ENCODE results near the gene PHLDA3. TPM values are rescaled to one million over a fixed set of nuclear protein-coding genes. Genes with fewer than 3 reads are reported as not detected.
"Not testable (repeated sequence)": the region's sequence is repeated elsewhere in the genome, so short reads cannot be mapped to it uniquely, and the experiment has no call there.

PHLDA3 gene
- polyA plus RNA-seq, 1 donor, result 9.6 TPM

- no peak for DNase-seq
Measured at GRCh38 chr1:201504799-201505502, 36.0 kb upstream of the PHLDA3 start.

DNA sequence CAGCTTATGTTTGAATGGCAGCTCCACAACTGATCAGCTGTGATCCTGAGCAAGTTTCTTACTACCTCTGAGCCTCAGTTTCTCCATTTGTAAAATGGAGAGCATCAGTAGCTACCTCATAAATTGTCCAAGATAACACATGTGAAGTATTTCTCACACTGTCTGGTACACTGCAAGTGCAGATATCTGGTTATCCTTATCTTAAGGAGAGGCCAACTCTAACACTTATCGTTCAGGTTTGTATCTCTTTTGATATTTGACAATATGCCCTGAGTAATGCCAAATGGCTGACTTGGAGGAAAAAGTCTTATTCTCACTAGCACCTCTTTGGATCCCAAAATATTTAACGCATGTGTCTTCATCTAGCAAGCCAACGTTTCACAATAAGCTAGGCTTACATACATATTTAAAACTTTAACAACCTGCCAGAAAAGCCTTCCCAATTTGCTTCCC lies 35.2 kb upstream of the PHLDA3 start:
- no peak for DNase-seq

DNA sequence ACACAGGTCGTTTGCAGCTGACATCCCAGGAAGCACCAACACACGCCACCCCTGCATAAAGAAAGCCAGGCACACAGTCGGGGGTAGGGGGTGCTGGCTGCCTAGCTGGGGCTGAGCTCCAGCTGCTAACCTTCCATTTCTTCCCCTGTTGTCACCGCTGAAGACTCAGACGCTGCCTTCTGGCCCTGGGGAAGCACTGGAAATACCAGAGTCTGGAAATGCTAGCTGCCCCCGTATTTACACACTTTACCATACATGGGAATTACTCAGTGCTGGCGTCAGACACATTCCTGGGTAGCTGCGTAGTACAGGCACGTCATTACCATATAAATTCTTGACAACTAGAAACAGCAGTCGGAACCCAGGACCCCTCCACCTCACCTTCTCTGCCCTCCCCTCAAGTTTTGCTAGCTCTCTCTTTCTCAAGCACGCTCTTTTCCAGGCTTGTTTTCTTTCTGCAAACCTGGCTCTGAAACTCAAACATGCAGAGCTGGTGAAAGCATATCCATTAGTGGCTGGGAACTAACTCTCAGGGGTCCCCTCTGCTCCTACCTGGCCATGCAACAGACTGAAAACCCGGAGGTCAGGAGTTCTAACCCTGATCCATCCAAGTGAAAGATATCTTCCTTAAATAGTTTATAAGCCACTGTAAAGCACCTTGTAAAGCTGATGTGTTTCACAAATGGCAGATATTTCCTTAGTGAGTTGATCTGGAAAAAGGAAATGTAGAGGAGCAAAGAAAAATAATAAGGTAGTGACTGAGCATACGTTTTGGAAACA lies 34.6 kb upstream of the PHLDA3 start:
- DNase-seq, result peak; percentile 91

DNA sequence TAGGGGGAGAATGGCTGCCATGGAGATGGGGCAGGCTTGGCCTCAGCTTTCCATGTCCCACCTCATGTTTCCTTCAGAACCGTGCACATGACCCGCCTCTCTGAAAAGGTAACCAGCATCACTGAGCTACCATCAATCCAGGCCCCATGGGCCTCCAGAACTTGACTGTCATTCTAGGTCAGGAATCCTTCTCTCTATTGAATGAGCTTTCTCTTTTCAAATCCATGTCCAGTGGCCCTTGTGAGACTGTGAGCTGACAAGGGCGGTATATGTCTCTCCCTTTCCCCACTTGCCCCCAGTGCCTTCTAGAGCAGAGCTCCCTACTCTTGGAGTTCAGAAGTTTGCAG lies 33.5 kb upstream of the PHLDA3 start:
- DNase-seq, result no peak

- DNase-seq, result no peak
Measured at GRCh38 chr1:201501812-201502510, 33.0 kb upstream of the PHLDA3 start.

DNA sequence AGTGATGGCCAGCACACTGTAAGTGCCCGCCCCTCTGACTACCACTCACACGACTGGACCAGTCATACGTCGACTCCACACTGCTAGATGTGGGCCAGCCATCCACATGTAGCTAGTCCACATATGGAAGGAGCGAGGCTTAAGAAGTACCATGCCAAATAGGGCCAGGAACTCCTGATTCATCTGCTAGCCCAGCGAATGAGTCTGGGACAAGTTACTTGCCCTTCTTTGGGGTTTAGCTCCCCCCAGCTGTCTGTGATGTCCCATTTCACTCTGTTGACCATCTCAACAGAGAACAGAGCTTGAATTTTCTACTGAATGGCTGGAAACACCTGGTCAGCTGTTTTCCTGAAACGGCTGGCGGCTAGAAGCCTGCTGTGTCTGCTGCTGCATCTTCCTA lies 32.2 kb upstream of the PHLDA3 start:
- no peak for DNase-seq

- DNase-seq, result no peak
Measured at GRCh38 chr1:201500670-201501120, 31.7 kb upstream of the PHLDA3 start.

DNA sequence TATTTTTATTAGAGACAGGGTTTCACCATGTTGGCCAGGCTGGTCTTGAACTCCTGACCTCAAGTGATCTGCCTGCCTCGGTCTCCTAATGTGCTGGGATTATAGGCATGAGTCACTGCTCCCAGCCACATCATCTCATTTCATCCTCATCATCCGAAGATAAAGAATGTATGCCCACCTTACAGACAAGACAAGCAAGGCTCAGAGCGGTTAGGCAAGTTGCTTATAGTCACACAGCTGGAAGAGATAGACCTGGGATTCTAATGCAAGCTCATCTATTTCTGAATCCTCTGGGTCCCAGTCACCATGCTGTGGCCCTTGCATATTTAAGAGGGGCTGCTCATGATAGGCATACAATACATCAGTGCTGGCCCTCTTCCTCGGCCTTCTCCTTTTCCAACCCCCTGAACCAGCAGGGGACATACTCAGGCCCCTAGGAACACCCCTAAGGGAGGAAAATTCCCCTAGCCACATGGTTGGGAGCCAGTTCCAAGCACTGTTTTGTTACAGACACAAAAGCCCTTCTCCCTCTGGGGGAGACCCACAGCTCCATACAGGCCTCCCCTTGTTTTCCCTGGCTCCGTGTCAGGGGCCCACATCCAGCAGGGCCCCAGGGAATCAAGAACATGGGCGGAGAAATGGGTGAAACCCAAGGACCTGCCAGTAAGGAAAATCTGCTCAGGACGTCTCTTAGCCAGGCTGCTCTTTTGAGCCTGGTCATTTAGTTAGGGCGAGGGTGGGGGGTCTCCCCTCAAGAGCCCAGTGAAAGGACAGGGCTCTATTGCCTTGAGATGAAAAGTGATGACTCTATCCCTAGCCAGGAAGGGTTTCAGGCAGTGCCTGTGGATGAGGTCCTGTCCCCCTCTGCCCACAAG lies 31.0 kb upstream of the PHLDA3 start:
- no peak for DNase-seq

GRCh38 chr1:201499191-201499590 lies 30.2 kb upstream of the PHLDA3 start:
- DNase-seq, result no peak

- DNase-seq, result no peak
Measured at GRCh38 chr1:201498621-201499020, 29.6 kb upstream of the PHLDA3 start.

GRCh38 chr1:201497935-201498509 lies 29.0 kb upstream of the PHLDA3 start:
- DNase-seq, result no peak

DNA sequence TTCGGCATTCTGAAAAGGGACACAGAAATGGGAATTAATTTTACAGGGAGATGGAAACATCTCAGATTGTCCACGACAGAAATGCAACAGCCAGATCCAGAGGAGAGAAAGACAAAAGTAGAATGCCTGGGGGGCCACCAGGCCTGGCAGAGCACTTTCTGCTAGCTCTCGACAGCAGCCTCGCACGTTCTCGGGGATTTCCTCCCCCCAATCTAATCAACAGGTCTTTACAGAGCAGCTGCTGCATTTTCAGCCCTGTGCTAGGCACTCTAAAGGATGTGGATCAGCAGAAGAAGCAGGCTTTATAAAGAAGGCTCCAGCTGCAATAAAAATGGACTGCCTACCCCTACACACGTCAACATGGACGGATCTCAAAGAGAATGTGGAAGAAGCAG lies 27.3 kb upstream of the PHLDA3 start:
- no peak for DNase-seq

DNA sequence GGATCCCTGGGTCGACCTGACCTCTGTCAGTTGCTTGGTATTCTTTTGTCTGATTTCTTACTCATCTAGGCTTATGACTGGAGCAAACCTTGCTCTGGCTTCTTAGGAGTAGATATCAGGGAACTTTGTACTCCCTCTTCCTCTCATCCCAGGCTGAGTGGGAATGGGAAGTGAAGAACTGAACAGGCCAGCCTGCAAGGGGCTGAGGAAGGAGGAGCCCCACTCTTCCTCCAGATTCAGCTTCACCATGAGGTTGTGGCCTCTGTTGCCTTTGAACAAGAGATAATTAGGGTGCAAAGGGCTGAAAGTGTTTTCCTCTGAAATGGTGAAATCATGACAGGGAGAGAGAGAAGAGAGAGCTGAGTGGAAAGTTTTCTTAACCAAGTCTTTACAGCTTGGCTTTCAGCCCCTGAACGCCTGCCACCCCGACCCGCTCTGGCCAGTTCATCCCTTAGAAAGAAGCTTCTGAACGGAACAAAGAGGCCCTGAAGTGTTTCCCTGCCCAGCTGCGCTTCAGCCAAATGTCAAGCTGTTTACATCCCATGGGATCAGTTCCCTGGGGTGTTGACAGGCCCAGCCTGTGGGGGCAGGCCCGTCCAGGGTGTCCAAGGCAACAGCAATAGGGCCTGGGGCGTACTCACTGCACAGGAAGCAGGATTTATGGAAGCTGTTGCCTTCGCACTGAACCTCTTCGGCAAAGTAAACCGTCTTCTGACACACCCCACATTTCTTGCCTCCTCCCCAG lies 26.7 kb upstream of the PHLDA3 start:
- no peak for DNase-seq

DNA sequence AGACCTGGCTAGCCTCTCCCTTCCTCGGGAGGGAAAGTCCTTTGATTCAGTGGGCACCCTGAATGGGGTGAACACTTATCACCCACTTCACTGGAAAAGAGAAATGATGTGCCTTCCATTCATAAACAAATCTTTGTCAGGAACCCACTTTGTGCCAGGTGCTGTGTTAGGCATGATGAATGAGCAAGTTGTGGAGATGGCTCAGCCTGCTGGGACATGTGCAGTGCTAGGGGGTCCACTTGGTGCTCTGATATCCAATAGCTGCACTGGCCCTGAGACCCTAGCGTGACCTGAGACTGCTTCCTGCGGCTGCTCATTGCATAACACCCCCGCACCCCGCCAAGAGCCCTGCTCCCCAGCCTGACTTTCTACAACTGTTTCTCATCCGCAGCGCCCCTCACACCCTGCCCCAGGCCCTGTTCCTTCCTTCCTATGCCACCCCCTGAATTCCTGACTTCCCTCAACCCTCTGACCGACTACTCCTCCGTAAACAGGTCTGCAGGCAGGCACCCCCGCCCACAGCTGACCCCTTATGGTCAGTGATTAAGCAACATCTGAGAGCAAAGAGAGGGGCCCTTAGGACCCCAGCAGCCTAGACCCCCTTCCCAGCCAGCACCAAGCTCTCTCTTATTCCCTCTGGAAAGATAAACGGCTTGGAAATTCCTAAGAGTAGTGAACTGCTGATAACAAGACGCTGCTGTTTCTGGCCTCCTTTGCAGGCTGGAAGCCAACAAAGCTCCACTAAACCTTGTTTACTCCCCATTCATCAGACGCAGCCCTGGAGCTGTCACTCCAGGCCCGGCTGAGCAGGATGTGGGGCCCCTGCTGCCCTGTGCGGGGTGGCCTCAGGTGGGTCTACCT lies 25.0 kb upstream of the PHLDA3 start:
- DNase-seq, result no peak

GRCh38 chr1:201493026-201493656 lies 24.2 kb upstream of the PHLDA3 start:
- DNase-seq, result not testable (repeated sequence)

GRCh38 chr1:201491896-201492511 lies 23.0 kb upstream of the PHLDA3 start:
- no peak for DNase-seq

DNA sequence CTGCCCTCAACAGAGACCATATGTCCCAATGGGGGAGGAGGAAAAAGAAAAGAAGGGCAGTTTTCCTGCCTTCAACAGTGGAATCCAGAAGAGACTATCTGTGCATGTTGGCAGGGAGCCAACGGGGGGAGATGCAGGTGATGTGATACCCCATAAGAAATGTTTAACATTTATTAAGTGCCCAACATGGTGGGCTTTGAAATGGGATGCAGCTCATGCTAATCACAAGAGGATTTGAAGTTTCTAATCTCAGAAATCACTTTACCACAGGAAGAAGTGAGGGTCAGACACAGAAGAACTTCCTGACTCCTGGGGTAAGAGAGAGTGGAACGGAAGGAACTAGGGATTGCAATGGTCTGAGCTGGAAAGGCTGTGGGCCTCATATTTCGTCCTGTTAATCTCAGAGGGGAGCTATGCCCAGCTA lies 21.7 kb upstream of the PHLDA3 start:
- no peak for DNase-seq

DNA sequence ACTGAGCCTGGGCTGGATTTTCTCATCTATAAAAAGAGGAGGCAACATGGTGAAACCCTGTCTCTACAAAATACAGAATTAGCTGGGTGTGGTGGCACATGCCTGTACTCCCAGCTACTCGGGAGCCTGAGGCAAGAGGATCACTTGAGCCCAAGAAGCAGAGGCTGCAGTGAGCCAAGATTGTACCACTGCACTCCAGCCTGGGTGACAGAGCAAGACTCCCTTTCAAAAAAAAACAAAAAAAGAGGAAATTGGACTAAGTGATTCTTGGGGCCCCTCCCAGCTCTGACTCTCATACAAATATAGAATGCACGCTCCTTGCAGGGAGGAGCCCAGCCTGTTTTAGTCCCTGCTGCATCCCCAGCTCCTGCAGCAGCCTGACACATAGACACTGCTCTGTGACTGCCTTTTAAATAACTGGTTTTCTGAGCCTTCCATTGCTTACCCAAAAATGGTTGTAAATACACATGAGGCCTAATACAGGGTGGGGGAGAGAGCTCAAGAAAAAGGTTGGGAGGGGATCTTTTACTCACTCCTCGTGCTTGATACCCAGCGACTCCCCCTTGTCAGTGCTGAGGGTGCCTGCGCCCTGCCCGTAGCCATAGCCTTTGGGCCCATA lies 20.8 kb upstream of the PHLDA3 start:
- DNase-seq, result no peak

Measured in left kidney (tissue), 2 donors.